ENCODE data around the gene PYM1. TPM values are rescaled to one million over a fixed set of nuclear protein-coding genes. Genes with fewer than 3 reads are reported as not detected.

Gene PYM1
- total and polyA plus RNA-seq, 2 of the 13 experiments (the other 11 are each of a cell fraction or from before 2014, with no cell fraction given): 44.0 to 51.8 TPM

DNA sequence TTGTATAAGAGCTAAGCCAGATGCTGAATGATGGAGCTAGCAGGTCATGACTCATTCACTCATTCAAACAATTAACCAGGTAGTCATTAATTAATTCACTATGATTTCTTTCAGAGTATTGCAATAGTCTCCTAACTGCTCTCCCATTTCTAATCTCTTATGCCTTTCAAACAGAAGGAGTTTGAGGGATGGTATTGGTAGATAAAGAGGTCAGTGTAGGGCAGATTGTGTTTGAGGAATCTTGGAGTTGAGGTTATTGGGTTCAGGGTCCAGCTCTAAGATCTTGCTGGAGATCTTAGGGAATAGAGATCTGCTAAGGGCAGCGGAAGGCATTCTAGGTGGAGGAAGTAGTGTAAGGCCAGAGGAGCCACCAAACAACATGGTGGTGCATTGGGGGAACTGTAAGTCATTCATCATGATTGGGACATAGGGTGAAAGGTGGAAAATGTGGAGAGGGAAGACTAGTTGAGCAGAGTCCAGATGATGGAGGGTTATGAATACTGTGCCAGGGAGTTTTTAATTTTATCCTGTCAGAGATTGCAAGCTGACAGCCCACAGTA, 15.0 kb upstream of the PYM1 start:
- Histone ChIP-seq H3K36me3 (replicated peaks in 1 of 2; ENCODE audit: control insufficient read depth in 1 of 2, insufficient read depth in 2 of 2, low read length in 2 of 2) (no peaks in the 10 kb centered on the region), H3K4me2 (ENCODE audit: low read depth, low read length) (no peak overlapping the region), H3K27me3 (ENCODE audit: control insufficient read depth in 1 of 2, insufficient read depth in 2 of 2, low read length in 2 of 2) (no peaks in the 10 kb centered on the region), H3K9me3 (ENCODE audit: low read length) (no peaks in the 10 kb centered on the region), H3K79me2 (ENCODE audit: insufficient read depth, low read length) (no peaks in the 10 kb centered on the region), H3K4me3 (replicated peaks in 1 of 3; ENCODE audit: insufficient read depth in 1 of 3, low read depth in 2 of 3, low read length in 3 of 3) (no peak overlapping the region), H3K27ac (ENCODE audit: extremely low read length, insufficient read depth, low read length) (no peak overlapping the region), H3K4me1 (ENCODE audit: insufficient read depth, low read length) (peaks cover 11% of the 10 kb centered on the region), H3K9ac (ENCODE audit: insufficient read depth, low read depth, low read length) (no peak overlapping the region), H4K20me1 (ENCODE audit: insufficient read depth, low read length) (no peaks in the 10 kb centered on the region), H2AFZ (ENCODE audit: low read length) (no peak overlapping the region)
- DNase-seq (ENCODE audit: low spot score) (no peak), ATAC-seq (no peak), FAIRE-seq (no peak)
- CTCF ChIA-PET (ENCODE audit: low intra/inter-chr PET ratio, low total read pairs): no interaction called here
- no peak for TF ChIP-seq BHLHE40 (IDR thresholded peaks at IDR 0.05; ENCODE audit: low read length)
- no peak for TF ChIP-seq ZNF232 (CRISPR knock-in tag; IDR thresholded peaks at IDR 0.05; ENCODE audit: borderline replicate concordance)
- no peak for TF ChIP-seq ZMYM4 (CRISPR knock-in tag; IDR thresholded peaks at IDR 0.05)
- no peak for TF ChIP-seq CBX2 (IDR thresholded peaks at IDR 0.05; ENCODE audit: low read depth, low read length)
- no peak for TF ChIP-seq CBX2 (CRISPR knock-in tag; IDR thresholded peaks at IDR 0.05; ENCODE audit: low read depth)
- TF ChIP-seq, protein P1, sequence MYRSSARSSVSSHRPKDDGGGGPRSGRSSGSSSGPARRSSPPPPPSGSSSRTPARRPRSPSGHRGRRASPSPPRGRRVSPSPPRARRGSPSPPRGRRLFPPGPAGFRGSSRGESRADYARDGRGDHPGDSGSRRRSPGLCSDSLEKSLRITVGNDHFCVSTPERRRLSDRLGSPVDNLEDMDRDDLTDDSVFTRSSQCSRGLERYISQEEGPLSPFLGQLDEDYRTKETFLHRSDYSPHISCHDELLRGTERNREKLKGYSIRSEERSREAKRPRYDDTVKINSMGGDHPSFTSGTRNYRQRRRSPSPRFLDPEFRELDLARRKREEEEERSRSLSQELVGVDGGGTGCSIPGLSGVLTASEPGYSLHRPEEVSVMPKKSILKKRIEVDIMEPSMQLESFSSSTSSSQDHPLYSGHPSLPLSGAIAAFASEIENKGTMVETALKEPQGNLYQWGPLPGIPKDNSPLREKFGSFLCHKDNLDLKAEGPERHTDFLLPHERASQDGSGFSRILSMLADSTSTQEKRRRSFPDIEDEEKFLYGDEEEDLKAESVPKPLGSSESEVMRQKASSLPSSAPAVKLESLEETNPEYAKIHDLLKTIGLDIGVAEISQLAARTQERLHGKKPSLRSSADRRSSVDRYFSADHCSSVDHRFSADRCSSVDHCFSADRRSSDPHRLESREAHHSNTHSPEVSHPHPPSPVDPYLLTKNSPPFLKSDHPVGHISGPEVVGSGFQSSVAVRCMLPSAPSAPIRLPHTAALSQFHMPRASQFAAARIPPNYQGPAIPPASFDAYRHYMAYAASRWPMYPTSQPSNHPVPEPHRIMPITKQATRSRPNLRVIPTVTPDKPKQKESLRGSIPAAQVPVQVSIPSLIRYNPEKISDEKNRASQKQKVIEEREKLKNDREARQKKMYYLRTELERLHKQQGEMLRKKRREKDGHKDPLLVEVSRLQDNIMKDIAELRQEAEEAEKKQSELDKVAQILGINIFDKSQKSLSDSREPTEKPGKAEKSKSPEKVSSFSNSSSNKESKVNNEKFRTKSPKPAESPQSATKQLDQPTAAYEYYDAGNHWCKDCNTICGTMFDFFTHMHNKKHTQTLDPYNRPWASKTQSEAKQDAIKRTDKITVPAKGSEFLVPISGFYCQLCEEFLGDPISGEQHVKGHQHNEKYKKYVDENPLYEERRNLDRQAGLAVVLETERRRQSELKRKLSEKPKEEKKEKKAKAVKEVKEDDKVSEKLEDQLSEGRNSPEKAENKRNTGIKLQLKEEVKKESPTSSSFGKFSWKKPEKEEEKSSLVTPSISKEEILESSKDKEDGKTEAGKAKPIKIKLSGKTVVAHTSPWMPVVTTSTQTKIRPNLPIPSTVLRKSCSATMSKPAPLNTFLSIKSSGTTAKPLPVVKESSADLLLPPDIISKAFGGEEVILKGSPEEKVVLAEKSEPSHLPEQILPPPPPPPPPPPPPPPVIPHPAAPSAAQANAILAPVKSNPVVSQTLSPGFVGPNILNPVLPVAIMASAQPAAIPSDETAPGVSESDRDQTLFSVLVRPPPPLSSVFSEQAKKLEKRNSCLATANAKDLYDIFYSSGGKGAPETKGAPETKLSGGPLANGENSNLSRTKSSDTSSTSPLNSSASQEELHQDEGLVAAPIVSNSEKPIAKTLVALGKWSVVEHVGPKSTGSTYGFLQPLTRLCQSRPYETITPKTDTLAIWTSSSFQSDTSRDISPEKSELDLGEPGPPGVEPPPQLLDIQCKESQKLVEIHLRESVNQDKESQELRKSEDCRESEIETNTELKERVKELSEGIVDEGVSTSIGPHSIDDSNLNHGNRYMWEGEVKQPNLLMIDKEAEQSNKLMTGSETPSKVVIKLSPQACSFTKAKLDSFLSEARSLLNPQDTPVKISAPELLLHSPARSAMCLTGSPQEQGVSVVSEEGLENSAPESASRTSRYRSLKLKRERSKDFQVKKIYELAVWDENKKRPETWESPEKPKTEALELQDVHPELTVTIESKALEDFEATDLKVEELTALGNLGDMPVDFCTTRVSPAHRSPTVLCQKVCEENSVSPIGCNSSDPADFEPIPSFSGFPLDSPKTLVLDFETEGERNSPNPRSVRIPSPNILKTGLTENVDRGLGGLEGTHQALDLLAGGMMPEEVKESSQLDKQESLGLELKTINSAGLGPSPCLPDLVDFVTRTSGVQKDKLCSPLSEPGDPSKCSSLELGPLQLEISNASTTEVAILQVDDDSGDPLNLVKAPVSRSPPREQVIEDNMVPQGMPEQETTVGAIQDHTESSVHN (CRISPR knock-in tag; IDR thresholded peaks at IDR 0.05): no peak
- no peak for TF ChIP-seq NFRKB (IDR thresholded peaks at IDR 0.05)
- no peak for TF ChIP-seq ZNF44 (CRISPR knock-in tag; IDR thresholded peaks at IDR 0.05)
- TF ChIP-seq, protein P2, sequence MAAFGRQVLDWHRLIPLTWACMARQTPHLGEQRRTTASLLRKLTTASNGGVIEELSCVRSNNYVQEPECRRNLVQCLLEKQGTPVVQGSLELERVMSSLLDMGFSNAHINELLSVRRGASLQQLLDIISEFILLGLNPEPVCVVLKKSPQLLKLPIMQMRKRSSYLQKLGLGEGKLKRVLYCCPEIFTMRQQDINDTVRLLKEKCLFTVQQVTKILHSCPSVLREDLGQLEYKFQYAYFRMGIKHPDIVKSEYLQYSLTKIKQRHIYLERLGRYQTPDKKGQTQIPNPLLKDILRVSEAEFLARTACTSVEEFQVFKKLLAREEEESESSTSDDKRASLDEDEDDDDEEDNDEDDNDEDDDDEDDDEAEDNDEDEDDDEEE (CRISPR knock-in tag; IDR thresholded peaks at IDR 0.05): no peak
- TF ChIP-seq, protein P3, sequence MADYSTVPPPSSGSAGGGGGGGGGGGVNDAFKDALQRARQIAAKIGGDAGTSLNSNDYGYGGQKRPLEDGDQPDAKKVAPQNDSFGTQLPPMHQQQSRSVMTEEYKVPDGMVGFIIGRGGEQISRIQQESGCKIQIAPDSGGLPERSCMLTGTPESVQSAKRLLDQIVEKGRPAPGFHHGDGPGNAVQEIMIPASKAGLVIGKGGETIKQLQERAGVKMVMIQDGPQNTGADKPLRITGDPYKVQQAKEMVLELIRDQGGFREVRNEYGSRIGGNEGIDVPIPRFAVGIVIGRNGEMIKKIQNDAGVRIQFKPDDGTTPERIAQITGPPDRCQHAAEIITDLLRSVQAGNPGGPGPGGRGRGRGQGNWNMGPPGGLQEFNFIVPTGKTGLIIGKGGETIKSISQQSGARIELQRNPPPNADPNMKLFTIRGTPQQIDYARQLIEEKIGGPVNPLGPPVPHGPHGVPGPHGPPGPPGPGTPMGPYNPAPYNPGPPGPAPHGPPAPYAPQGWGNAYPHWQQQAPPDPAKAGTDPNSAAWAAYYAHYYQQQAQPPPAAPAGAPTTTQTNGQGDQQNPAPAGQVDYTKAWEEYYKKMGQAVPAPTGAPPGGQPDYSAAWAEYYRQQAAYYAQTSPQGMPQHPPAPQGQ (CRISPR knock-in tag; IDR thresholded peaks at IDR 0.05; ENCODE audit: borderline replicate concordance): no peak
- TF ChIP-seq ZNF20 (CRISPR knock-in tag; IDR thresholded peaks at IDR 0.05): no peak
- TF ChIP-seq ZNF660 (CRISPR knock-in tag; IDR thresholded peaks at IDR 0.05; ENCODE audit: borderline replicate concordance, low read depth): no peak
- TF ChIP-seq, protein P4, sequence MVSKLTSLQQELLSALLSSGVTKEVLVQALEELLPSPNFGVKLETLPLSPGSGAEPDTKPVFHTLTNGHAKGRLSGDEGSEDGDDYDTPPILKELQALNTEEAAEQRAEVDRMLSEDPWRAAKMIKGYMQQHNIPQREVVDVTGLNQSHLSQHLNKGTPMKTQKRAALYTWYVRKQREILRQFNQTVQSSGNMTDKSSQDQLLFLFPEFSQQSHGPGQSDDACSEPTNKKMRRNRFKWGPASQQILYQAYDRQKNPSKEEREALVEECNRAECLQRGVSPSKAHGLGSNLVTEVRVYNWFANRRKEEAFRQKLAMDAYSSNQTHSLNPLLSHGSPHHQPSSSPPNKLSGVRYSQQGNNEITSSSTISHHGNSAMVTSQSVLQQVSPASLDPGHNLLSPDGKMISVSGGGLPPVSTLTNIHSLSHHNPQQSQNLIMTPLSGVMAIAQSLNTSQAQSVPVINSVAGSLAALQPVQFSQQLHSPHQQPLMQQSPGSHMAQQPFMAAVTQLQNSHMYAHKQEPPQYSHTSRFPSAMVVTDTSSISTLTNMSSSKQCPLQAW (CRISPR knock-in tag; IDR thresholded peaks at IDR 0.05): no peak
- BruUV-seq (replicated peaks): no TSS peak
- POLR2A ChIA-PET: no interaction called here
- intact Hi-C loops (cut with micrococcal nuclease; ENCODE audit: unreplicated experiment) (no loop called here), in situ Hi-C loops (cut with HindIII; ENCODE audit: extremely low pct_ligation_motif_present, low pct_unique_long_range_greater_than_20kb) (no loop called here)
- 96% methylated on average over 1 of the region's 1 CpG for WGBS (ENCODE audit: low lambda C conversion rate)

All from HepG2 (cell line).